ENCODE results near the gene DNAH9.

The DNAH9 gene

DNA sequence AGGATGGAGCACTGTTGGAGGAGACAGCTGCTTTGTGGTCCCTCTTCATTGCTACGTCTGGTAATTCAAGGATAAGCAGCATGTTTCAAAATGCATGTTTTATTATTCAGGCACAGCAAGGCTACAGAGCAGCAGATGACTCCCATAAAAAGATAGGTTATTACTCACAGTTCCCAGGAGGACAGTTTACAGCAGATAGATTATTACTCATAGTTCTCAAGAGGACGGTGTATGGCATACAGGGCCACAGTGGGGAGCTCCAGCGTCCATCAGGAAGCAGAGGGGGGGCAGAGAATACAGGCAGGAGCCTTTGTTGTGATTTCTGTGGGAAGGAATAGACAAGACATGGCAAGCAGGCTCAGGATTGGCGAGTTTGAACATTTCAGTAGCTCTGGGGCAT, 72.9 kb downstream of the DNAH9 start:
- no peak for DNase-seq

DNA sequence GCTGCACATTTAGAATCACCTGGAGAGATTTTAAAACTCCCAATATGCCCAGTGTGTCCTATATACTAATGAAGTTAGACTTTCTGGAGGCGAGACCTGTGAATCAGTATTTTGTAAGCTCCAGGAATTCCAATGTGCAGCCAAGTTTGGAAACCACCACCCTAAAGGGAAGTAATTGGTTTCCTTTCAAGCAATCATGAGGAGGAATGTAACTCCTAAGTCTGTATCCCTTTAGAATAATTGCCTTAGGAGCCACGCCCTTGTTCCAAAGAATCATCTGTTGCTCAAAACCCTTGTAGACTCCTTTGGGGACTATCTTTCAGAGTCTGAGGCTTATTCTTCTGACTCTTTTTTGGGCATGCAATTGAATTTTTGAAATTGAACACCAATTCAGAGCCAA, 84.4 kb downstream of the DNAH9 start:
- no peak for DNase-seq

DNA sequence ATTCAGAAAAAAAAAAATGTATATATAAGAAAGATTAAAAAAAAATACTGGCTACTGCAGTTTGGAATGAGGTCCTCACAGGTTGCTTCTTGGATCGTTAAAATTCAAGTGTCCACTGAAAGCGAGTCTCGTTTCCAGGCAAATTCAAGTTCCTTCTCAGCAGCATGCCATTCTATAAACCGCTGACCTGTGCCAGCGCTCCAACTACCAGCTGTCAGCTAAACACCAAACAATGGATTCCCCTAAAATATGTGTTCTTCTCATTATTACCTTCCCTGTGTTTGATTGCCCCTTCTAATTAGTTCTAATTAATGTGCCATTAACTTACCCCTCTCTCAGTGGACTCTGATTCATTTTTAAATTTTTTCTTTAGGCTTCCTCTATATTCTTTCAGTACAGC, 92.4 kb downstream of the DNAH9 start:
- no peak for DNase-seq

DNA sequence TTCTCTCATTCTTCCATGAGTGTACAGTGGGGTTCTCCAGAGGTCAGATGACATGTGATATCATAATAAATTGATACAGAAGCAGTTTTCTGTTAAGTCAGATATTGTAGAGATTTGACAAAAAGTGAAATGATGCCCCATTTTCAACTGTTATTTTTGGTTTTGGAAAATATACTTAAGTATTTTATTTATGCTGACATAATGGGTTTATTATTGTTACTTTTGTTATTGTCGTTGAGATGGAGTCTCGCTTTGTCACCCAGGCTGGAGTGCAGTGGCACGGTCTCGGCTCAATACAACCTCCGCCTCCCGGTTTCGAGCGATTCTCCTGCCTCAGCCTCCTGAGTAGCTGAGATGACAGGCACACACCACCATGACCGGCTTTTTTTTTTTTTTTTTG, 94.4 kb downstream of the DNAH9 start:
- DNase-seq, result no peak

DNA sequence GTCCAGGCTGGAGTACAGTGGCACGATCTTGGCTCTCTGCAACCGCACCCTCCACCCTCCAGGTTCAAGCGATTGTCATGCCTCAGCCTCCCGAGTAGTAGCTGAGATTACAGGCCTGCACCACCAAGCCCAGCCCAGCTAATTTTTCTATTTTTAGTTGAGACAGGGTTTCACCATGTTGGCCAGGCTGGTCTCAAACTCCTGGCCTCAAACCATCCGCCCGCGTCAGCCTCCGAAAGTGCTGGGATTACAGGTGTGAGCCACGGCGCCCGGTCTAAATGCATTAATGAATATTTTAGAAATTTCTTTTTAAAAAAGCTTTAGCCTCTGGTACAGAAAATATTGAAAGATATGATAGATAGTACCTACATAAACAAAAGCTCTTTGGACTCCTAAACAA, 95.0 kb downstream of the DNAH9 start:
- no peak for DNase-seq

DNA sequence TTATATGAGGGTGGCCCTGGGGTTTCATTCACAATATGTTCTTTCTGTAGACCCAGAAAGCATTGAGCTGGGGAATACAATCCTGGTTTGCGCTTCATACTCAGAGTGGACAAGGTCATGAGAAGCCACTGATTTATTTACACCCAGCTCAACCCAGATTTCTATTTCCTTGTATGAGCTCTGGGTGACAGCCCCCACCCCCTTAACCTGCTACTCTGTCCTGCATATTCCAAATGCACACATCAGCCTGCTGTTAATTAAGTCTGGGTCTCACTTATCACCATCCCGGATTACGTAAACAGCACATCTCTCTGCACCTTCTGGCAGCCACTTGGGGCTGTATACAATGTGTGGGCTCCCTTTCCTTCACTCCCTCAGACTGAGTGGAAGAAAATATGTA, 102.4 kb downstream of the DNAH9 start:
- no peak for DNase-seq

DNA sequence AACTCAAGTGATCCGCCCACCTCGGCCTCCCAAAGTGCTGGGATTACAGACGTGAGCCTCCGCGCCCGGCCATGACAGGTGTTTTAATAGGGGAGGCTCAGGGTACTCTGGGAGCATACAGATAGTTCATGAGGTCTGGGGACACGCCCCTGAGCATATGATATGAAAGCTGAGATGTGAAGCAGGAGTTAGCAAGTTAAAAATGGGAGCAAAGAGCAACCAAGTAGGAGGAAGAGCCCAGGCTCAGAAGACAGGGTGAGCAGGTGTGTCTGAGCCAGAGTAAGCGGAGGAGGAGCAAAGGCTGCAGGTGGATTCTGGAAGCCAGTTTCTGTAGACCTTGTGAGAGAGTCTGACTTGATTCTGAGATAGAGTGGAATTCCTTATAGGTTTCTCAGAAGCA, 103.6 kb downstream of the DNAH9 start:
- DNase-seq, result no peak

DNA sequence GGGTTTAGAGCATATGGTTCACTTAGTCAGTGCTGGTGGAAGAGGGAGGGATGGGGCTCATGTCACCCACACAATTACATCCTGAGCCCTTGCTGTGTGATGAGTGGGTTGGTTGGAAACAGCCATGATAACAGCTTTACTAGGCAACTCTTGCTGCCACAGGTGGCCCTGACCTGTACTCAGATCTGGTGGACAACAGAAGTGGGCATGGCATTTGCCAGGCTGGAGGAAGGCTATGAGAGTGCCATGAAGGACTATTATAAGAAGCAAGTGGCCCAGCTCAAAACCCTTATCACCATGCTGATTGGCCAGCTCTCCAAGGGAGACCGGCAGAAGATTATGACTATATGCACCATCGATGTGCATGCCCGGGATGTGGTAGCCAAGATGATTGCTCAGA, 105.8 kb downstream of the DNAH9 start:
- no peak for DNase-seq

DNA sequence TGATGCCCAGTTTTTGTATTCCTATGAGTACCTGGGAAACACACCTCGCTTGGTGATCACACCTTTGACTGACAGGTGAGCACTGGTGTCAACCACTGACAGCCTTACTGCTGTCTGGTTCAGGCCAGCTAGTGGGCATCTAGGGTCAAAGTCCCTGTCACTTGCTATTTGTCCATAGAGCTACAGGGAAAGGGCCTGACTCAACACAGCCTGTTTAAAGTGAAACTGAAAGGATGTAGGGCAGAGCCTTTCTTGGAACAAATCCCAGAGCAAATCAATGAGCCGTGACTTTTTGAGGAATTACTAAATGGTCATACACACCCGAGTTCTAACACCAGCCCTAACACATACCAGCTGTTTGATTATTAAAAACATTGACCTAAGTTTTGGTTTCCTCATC, 106.8 kb downstream of the DNAH9 start:
- DNase-seq, result no peak

DNA sequence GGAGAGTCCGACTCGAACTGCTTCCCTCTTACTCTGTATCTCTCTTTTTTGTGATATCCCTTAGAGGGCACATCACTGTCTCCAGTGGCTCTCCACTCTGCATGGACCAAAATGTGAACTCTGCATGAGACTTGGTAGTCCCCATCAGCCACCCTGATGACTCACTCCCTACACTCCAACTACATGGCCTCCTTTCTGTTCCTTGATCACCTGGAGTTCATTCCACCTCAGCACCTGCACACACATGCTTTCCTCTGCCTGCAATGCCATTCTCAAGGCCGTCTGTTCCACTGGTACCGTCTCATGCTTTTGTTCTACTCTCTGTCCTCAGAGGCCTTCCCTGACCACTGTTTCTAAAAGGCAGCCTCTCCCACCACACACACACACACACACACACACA, 109.3 kb downstream of the DNAH9 start:
- no peak for DNase-seq

DNA sequence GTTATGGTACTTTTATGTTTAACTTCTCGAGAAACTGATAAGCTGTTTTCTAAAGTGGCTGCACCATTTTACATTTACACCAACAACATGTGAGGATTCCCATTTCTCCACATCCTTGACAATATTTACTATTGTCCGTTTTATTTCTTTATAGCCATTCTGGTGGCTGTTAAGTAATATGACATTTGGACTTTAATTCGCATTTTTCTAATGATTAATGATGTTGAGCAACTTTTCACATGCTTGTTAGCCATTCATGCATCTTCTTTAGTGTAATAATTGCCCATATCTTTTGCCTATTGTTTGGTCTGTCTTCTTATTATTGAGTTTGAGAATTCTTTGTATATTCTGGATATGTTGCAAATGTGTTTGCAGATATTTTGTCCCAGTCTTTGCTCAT, 114.2 kb downstream of the DNAH9 start:
- DNase-seq, result no peak

DNA sequence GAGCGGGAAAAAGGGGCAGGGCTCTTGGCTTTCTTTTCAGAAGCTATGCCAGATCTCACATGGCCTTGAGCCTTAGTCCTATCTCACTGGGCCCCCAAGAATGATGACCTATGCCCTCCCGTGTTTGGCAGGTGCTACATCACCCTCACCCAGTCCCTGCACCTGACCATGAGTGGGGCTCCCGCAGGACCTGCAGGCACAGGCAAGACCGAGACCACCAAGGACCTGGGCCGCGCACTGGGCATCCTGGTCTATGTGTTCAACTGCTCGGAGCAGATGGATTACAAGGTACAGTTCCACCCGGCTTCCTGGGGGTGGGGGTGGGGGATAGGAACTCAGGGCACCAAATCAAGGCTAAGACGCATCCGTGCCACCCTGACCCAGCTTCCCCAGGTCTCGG, 120.9 kb downstream of the DNAH9 start:
- no peak for DNase-seq

DNA sequence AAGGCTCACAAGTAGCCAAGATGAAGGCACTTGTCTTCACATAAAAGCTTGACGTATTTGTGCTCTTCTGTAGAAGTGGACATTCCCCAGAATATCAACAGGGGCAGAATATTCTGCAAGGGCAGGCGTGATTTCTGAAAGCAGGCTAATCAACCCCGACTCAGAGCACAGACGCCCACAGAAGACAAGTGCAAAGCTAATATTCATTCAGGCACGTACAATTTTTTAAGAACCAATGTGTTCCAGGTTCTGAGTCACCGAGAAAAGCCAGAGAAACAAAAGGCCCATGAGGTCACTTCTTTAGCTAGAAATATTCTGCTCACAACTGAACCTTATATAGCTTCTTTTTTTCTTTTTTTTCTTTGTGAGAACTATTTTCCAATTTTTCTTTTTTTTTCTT, 121.6 kb downstream of the DNAH9 start:
- DNase-seq, result no peak

DNA sequence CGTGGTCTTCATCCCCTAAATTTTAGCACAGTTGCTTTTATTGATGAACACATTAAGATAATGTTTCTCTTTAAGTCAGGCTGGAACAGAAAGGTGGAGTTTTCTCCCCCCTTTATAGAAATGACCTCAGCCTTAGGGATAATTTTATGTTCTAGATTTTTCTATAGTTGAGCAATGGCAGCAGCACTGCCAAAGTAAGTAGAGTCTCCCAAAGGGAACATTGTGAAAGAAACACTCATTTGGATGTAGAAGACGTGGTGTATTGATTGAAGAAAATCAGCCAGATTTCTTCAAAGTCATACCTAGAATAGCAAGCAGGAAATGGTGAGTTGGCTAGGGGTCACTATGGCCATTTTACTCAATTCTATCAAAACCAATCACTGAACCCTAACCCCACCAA, 122.5 kb downstream of the DNAH9 start:
- DNase-seq, result no peak

DNA sequence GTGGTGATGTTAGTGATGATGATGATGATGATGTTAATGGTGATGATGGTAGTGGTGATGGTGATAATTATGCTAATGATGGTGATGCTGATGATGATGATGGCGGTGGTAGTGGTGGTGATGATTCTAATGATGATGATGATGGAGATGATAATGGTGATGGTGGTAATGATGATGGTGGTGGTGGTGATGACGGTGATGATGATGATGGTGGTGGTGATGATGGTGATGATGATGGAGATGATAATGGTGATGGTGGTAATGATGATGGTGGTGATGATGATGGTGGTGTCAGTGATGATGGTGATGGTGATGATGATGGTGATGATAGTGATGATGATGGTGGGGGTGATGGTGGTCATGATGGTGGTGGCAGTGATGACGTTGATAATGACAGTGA, 132.5 kb downstream of the DNAH9 start:
- DNase-seq, result no peak

DNA sequence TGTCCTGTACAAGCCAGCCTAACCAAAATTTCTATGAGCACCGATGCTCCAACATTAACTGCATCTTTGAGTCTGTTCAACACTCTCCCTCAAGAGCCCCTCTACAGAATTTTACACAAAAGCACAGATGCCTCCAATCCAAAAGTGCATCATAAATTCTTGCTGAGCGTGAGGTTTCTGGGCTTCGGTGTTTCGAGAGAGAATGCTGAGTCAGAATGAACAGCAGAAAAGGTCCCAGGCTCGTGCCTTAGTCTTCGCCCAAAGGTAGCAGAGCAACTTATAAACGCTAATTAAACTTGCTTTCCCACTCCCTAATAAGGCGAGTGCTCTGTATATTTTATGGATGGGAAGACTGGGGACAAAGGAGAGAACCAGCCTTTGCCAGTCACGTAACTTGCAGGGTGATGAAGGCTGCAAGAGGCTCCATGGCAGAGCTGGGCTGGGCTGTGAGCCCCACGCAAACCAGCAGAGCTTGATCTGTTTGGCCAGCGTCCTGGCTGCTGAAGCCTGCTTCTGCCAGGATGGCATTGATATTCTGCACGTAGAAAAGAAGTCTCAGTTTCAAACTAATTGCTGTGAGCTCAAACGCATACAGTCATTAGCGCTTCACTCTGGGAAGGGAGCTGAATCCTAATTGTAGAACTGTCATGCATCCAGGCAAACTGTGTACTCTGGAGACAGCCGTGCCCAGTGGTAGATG, 138.5 kb downstream of the DNAH9 start:
- DNase-seq, result no peak

DNA sequence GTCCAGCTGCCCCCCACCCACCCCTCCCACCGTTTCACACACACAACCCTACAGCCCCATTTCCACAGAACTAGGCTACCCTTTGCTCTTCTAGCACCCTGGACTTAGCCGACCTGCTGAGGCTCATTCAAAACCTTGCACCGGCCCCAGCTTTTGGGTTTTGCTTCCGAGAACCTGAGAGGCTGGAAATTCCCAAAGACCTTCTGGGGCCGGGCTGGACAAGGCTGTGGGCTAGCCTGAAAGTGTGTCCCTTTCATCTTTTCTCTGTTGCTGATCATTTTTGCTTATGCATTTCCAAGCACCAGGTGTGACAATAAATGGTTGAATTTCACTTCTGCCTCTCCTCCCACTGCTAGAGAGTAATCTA, 139.0 kb downstream of the DNAH9 start:
- DNase-seq, result no peak

DNA sequence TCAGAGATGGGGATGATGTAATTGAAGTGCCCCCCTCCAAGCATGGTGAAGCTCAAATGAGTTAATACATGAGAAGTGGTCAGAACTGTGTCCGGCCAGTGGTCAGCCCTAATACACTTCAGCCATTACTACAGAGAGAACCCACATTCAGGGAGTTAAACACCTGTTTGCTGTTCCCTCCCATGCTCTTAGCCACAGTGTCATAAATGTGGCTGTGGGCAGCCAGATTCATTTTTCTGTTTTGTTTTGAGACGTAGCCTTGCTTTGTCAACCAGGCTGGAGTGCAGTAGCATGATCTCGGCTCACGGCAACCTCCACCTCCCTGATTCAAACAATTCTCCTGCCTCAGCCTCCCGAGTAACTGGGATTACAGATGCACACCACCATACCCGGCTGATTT, 139.9 kb downstream of the DNAH9 start:
- DNase-seq, result no peak

DNA sequence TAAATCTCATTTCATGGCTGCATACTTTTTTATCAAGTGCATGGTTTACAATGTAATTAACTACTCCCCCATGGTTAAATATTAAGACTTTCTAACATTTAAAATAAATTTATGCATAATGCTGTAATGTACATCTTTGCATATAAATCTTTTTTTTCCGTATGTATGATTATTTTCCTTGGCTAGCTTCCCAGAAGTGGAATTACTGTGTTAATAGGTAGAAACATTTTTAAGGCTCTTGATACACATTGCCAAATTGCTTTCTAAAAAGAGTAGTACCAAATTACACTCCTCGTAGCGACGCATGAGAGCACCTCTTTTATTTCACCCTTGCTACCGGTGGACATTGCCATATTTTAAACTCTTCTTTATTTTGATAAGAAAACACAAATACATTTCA, 141.1 kb downstream of the DNAH9 start:
- no peak for DNase-seq

DNA sequence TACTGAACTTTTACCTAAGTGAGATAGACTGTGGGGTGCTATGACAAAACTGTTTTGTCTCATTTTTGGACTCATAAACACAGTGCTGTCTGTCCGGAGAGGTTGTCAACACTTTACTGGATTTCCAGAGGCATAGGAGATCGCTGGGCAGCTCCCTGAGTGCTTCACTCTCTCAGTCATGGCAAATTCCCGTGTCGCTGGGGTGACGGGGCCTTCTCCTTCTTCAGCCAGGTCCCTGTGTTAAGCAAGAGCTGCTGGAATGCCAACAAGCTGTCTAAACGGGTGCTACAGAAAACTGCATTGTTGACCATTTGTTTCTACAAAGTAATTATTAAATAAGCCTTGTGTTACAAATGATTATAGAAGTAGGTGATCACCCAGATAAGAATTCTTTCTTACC, 141.6 kb downstream of the DNAH9 start:
- DNase-seq, result no peak

DNA sequence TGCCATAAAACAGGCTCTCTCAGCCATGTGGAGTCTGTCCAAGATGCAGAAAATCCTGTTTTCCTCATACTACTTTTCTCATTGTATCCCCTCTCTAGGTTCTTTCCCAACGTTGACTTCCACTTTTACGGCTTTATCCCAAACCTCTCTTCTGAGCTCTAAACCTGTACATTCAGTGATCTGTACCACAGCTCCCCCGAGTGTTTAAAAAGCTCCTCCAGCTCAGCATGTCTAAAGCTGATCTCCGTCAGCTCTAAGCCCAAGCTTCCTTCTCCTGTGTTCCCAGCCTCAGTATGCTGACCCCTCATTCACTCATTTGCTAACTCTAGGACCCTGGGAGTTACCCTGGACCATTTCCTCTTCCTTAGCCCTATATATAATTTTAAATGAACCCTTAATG, 144.6 kb downstream of the DNAH9 start:
- no peak for DNase-seq

DNA sequence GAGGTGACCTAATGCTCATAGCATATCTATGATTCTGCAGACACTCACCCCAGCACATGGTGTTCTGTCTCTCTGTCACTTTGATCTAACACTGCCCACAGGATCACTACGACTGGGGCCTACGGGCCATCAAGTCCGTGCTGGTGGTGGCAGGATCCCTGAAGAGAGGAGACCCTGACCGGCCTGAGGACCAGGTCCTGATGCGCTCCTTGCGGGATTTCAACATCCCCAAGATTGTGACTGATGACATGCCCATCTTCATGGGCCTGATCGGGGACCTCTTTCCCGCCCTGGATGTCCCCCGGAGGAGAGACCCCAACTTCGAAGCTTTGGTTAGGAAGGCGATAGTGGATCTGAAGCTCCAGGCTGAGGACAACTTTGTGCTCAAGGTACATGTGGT, 146.4 kb downstream of the DNAH9 start:
- no peak for DNase-seq

DNA sequence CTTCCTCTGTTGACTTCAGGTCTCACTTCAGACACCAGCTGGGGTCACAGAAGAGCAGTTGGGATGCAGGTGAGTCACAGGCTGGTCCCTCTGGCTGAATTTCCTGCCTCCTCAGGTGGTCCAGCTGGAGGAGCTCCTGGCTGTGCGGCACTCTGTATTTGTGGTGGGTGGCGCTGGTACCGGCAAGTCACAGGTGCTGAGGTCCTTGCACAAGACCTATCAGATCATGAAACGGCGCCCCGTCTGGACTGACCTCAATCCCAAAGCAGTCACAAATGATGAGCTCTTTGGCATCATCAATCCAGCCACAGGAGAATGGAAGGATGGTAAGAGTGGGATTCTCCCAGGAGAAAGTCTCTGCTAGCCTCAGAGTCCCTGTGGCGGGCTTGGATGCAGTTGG, 149.2 kb downstream of the DNAH9 start:
- no peak for DNase-seq

DNA sequence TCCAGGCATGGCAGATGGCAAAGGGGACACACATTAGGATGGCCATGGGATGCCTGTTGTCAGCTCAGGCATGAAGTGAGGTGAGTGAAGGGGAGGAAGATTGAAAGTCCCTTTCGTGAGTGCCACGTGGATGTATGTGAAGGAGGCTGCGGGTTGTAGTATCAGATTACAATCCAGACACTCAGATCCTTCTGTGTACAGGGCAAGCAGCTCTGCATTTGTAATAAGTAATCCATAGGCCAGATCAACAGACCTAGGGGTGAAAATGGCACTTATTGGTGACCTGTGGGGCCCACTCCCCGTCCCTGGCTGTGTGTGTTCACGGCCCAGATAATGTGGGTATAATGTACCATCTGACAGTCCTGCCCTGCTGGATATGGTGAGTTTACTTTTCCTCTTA, 159.5 kb downstream of the DNAH9 start:
- no peak for DNase-seq

DNA sequence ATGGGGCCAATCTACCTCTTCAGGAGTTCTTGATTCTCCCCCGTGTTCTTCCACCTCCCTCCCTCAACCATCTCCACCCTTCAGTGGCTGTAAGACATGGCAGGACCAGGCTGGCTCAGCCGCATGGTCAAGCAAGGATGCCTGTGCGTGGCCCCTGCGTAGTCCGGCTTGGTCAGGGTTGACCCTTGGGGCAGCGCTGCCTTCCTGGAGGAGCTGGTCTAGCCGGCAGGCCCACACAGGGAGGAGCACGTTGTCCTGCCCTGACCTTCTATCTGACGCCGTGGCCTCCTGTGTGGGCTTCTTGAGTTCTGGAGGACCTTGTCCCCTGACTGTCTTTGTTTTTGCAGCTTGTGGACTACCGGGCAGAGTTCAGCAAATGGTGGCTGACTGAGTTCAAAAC, 169.8 kb downstream of the DNAH9 start:
- no peak for DNase-seq

DNA sequence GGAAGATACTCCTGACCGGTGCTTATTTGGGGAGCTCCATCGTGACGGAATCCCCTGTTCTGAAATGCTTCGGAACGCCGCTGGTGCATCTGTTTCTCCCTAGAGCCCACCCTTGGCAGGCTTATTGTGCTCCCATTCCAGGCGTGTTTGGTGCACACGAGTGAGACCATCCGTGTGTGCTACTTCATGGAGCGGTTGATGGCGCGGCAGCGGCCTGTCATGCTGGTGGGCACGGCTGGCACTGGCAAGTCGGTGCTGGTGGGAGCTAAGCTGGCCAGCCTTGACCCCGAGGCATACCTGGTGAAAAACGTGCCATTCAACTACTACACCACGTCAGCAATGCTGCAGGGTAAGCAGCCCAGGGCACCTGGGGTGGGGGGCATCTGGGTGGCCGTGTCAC, 170.7 kb downstream of the DNAH9 start:
- no peak for DNase-seq

All from fibroblast of skin of abdomen (primary cell).